Dermis microvascular lymphatic vessel endothelial cell (primary cell): ENCODE measurements around the gene FAHD2A. TPM values are rescaled to one million over a fixed set of nuclear protein-coding genes. Genes with fewer than 3 reads are reported as not detected.
"Not testable (repeated sequence)": the region's sequence is repeated elsewhere in the genome, so short reads cannot be mapped to it uniquely, and the experiment has no call there.

ENCODE experiments used
- DNase-seq, 2 donors: peaks; one replicate each; pipeline versions ENCODE4 v3.0.0 to v3.0.0-alpha.2; 2010; ENCODE audit warnings: low read depth in 2 of 2
- total RNA-seq: library from RNA; depleted of rRNA; stranded (reverse); fragments of >200 nt; gene quantifications from 2 replicates; pipeline ENCODE4 v1.2.1, GENCODE V29; 2014

FAHD2A gene
- total RNA-seq, 1 donor from 2014 or later: 26.4 TPM

- DNase-seq: no peak
These were observed 25.9 kb upstream of the FAHD2A start for GRCh38 chr2:95376311-95377215.

DNA sequence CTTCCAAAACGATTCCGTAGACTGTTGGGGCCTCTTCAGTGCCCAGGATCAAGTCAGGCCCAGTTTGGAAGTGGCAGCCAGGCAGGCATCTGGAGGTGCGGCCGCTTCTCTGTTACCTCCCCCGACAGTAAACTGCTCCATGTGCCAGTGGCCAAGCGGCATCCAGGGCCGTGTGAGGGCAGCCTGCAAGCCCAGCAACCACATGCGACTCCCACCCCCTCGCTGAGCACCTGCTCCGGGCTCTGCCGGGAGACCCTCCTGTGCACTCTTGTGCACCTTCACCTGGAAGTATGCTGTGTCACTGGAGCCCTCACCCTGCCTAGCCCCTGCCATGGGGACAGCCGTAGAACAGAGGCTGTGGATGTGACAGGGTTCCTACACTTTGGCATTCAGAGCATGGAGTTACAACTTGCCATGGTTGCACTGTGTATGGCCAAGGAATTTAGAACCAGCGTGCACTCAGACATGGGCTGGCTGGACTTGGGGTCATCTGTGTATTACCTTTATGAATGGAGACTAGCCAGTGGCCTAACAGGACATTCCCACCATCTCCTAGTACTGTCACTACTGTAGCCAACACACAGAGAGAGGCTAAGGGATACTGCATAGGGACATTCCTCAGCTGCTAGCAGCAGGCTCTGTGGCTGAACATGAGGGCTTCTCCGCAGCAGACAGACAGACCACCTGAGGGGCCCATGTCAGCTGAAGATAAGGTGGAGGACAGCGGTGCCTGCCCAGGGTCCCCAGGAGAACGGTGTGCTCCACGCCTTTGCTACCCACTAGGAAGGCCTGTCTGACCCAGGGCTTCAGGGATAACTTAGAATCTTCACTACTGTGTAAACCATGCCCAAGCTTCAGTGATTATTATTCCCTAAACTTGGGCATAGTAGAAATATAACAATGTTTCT, 25.0 kb upstream of the FAHD2A start:
- no peak for DNase-seq

- not testable (repeated sequence) for DNase-seq
These were observed 24.2 kb upstream of the FAHD2A start for GRCh38 chr2:95378281-95378680.

- no peak for DNase-seq
These were observed 23.1 kb upstream of the FAHD2A start for GRCh38 chr2:95379371-95379831.

DNA sequence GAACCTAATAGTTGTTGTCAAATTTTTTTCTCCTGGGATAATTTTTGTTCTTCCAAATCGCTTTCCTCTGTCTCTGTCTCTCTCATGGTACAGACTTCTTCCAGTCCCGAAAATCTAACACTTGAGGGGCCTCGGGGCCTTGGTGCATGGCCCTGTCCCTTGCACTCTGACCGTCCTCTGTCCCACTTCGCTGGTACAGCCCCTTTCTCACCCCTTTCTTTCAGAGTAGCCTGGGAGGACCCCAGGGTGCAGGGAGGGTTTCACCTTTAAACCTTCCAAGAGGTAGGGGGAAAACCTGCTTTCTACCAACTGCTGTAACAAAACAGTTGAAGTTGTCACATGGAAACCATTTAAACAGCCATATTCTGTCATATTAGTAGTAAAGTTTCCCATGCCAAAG, 22.2 kb upstream of the FAHD2A start:
- DNase-seq: no peak

- DNase-seq: no peak
These were observed 21.8 kb upstream of the FAHD2A start for GRCh38 chr2:95380731-95381130.

- DNase-seq: no peak
These were observed 21.0 kb upstream of the FAHD2A start for GRCh38 chr2:95381212-95382191.

GRCh38 chr2:95382192-95382591, 20.3 kb upstream of the FAHD2A start:
- no peak for DNase-seq

GRCh38 chr2:95382686-95383634, 19.5 kb upstream of the FAHD2A start:
- no peak for DNase-seq

- DNase-seq: no peak
These were observed 18.9 kb upstream of the FAHD2A start for GRCh38 chr2:95383635-95384027.

GRCh38 chr2:95384854-95385569, 17.5 kb upstream of the FAHD2A start:
- no peak for DNase-seq

- DNase-seq: no peak
These were observed 16.9 kb upstream of the FAHD2A start for GRCh38 chr2:95385570-95385984.

DNA sequence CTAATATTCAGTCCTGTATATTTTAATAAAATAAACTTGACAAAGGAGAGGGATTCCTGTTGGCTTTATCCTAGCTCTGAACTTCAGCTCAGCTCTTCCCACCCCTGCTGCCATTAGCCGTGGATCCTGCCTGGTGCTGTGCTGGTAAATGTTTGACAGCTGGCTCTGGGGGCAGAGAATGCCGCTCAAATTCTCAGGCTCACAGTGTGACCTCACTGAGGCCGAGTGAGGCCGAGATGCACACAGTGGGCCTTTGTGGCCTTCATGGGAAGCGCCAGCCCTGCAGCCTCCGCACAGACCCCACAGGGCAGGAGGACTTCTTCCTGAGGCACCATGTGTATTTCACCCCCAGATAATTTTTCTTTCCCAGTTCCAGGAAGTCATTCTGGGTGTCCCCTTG, 16.5 kb upstream of the FAHD2A start:
- no peak for DNase-seq

- no peak for DNase-seq
These were observed 15.2 kb upstream of the FAHD2A start for GRCh38 chr2:95387358-95387757.

DNA sequence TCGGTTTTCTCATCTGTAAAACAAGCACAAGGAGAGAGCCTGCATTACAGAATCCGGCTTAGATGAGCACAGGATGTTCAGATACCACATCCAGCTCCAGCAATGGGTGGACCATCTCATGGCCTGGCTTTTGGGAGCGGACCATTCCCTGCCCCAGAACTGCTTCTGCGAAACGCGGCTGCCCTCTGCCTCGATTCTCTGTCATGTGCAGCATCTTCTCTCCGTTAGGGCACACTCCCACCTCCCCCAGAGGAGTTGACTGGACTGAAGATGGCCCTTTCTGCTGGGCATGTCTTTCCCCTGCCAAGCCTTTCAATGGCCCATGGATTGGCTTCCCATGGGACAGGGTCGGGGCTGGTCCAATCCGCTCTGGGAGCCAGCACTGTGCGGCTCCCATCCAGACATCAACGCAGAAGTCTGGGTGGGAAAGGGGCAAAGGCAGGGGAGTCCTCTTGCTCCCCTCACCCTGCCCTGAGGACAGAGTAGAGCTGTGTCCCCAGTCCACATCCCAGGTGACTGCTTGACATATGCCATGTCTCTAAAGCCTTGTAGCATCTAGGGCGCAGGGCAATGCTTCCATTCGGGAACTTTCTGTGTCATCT, 14.3 kb upstream of the FAHD2A start:
- no peak for DNase-seq

DNA sequence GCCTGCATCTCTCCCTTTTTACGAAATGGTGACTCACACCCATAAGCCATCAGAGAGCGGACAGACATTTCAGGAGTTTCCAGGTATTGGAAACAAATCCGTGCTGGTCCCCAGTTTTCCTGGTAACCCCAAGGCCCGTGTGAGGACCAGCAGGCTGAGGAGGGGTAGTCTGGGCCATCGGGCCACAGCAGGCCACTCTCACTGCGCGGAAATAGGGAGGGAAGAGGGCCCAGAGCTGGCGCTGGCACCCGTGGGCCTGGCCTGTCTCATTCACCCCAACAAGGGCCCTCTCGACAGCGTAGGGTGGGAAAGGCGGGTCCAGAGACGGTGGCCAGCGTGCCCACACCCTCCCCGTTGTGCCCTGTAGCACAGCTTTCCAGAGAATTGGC, 13.7 kb upstream of the FAHD2A start:
- DNase-seq: no peak

DNA sequence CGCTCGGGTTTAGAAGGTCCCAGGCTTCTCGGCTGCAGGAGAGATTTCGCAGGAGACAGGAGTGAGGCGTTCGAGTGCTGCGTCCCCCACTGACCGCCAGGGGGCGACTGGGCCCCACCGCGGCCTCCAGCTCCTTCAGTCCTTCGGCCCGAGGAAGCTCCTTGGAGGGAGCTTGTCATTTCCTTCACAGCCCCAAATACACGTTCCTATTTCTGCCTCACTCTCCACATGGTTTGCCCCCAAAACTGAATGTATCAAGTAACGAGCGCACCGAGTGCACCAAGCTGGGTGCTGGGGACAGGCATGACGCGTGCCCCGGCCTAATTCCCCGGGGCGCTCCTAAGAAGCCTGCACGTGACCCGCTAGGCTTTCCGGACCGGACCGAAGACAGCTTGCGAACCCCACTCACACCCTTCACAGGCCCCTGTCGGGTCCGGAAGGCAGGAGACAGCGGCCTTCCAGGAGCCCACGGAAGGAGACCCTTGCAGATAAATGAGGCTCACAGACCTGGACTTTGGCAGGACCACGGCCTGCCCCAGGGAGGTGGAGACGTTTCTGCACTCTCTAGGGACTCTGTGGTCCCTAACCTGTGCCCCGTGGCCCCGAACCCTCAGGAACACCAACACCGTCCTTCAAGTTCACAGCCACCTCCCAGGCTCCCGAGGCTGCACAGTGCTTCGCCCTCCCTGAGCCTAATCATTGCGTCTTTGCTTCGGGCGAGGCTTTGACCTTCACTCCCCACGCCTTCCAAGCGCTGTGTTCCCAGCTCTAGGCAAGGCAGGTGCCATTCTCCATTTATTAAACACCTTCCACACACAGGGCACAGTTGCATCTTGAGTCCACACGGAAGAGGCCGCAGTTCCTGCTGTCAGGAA, 13.0 kb upstream of the FAHD2A start:
- DNase-seq: peak in 1 of 2 donors; percentile 47
